CD4-positive, alpha-beta T cell treated with Interleukin-6 at 100 ng/mL for 8 hours (primary cell): ENCODE data around the gene HOMER1.
A peak's percentile ranks its signal among the peaks of the same experiment; 100 is the strongest.
"Not testable (repeated sequence)": the region's sequence is repeated elsewhere in the genome, so short reads cannot be mapped to it uniquely, and the experiment has no call there.

ENCODE experiments used
- DNase-seq: peaks from one replicate; pipeline ENCODE4 v3.0.0-alpha.2; 2020; ENCODE audit warnings: mixed read lengths, low spot score

HOMER1 gene

DNA sequence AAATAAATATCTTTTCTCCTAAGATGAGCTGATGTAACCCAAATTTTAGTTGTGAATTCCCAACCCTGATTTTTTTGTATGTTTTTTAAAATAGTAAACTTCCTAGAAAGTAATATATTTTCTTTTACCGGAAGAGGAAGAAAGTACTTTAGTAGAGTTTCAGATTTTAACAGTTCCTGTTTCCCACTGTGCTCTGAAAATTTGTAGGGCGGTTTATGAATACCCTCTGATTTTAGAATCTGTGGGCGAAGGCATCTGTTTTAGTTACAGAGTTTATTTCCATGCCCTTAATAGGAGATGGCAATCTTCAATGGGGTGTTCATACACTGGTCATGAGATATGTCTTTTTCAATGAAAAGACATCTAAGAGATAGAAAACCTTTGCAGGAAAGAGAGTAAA, 3.7 kb upstream of the HOMER1 start:
- no peak for DNase-seq

DNA sequence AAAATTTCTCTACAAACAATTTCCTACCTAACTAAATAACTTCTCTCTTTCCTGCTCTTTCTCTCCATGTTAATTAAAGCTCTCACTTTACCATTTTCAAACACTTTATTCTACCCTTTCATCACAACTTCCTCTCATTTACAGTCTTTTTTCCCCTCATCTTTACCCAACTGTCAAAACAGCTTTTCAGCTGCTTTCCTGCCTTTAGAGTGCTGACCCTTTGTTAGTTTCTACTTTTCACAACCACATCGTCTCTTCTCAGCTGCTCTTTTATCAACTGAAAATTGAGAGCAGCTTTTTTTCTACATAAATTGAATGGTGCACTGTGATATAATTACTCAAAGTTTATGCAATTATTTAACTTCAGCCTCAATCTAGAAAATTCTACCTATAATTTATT, 3.1 kb upstream of the HOMER1 start:
- DNase-seq, result no peak

DNA sequence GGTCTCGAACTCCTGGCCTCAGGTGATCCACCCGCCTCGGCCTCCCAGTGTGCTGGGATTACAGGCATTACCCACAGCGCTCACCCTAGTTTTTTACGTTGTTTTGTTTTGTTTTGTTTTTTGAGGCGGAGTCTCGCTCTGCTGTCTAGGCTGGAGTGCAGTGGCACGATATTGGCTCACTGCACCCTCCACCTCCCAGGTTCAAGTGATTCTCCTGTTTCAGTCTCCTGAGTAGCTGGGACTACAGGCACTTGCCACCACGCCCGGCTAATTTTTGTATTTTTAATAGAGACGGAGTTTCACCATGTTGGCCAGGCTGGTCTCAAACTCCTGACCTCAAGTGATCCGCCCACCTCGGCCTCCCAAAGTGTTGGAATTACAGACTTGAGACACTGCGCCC, 2.4 kb upstream of the HOMER1 start:
- DNase-seq, result not testable (repeated sequence)

DNA sequence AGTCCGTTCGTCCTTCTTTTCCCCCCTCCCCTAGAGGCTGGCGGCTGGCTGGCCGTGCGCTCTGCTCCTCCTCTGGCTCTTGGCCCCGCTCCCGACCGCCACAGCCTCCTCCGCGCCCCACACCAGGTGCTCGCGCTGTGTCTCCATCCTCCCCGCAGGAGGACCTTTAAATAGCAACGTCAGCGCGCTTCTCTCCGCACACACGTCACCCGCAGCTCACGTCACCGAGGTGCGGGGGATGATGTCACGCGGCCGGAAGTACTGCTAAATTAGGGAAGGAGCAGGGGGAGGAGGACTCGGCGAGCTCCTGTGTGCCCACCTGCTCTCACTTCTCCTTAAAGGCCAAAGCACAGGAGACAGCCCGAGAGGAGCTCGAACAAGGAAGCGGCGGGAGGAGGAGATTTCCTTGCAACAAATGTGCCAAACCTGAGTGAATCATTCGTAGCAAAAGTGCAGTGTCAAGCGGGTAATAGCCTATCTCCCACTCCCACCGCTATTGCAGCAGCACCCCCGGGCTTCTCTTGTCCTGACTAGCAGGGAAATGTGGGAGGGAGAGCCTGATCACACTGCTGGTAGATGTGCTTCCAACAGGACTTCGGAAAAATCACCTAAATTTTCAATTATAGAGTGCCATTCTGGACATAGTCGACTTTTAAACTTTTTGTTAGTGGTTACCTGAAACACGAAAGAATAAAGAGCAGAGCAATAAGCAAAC, 614 bp upstream of the HOMER1 start:
- peak; percentile 87 for DNase-seq

DNA sequence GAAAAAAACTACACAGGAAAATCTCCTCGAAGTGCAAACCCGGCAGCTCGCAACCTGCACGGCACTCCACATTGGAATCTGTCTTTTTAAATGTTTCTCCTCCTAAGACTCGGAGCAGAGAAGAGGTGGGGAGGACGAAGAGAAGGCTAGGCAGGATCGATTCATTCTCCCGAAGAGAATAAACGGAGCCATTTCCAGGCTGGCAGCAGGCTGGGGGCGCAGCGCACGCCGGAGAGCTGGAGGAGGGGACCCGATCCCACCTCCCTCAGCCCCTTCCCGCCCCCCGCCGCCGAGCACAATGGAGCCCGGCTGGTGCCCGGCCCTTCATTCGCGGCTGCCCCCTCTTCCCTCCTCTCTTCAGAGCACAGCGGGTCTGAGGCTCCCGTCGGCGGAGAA, 628 bp downstream of the HOMER1 start:
- no peak for DNase-seq

DNA sequence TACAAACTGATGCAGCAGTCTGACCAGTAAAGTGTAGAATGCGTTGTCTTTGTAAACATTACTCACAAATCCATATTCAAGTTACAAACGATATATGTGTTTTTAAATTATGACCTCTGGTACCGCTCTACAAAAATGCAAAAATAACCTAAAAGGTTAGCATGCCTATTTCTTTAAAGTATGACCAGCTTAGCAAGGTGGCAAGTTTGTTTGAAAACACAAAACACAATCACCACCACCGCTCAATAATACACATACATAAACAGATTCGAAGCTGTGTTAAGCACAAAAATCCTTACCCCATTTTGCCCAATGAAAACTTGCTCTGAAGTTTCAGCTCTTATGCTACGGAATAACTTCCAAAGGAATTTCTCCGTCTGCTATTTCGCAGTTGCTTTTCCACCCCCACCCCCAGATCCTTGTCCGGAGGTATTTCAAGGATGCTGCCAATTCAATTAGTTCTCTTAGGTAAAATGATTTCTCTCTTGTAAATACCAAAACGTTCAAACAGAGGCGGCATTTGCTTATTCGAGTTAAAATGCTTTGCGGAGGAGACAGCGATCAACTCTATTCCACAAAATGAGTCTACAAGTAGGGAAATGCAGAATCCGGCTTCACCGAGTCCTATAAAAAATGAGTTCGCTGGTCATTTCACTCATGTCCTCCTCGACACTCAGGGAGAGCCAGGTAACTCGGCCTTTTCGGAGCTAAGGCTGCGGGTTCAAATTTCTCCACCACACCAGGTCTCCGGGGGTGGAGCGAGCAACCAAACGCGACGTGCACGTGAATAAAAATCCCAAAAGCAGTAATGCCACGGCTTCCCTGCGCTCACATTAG, 1.2 kb downstream of the HOMER1 start:
- no peak for DNase-seq

DNA sequence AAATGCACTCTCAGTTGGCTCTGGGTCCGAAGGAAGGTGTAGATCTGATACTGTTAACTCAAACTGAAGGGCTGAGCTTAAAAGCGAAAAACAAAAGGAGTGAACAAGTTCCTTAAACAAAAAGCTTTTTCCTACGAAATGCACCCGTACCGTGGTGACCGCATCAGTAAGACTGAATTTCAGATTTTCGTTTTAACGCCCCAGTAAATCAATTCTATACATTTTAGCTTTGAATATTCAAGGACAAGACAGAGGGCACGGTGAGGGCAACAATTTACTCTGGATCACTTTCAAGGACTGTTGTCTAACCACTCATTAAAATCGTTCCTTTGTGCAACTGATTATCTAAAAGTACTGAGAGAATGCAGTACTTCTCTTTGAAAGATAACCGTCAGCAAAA, 1.9 kb downstream of the HOMER1 start:
- DNase-seq, result no peak

DNA sequence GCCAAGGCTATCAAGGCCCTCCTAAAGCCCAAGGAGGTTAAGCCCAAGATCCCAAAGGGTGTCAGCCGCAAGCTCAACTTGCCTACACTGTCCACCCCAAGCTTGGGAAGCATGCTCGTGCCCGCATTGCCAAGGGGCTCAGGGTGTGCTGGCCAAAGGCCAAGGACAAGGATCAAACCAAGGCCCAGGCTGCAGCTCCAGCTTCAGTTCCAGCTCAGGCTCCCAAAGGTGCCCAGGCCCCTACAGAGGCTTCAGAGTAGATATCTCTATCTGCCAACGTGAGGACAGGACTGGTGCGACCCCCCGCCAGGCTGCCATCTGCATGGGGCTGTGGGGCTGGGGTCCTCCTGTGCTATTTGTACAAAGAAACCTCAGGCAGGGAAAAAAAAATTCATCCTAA, 3.3 kb downstream of the HOMER1 start:
- DNase-seq, result no peak

DNA sequence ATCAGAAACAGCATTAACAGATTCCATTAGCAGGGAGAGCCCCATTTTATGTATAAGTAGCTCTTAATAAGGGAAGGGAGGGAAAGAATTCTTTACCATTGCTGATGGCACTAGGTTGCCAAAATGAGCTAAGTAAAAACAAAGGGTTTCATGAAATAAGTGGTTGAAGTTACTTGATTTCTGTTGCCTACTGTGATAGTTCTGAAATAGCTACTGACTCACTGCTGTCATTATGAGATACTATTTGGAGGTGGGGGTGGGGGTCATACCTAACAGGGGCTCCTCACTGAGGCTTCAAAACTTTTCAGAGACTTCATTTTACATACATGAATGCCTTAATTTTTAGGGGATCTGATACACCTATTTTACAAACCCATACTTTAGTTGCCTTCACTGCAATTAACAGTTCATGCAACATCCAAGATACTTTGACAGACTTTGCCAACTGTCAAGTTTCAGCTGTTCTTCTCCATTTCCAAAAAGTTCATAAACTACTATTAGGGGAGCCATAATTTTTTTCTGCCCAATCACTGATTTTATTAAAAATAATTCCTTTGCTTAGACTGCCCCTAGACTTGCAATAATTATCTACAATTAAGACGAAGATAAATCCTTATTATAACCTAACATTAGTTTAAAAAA, 4.6 kb downstream of the HOMER1 start:
- DNase-seq, result no peak

DNA sequence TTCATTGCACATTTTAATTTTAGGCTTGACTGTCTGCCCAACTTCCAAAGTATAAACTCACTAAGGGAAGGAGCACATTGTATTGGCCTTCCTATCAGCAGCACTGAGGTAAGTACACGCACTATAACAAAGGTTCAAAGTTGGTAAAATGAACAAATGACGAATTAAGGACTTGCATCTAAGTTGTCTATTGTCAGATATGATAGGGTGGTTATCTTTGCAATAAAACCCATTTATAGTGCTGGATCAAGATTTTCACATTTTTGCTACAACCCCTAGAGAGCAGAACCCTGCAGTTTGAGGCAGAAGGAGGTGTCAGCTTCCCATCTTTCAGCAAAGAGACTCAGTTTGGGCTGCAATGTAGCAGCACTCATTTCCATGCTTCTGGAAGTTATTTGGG, 5.1 kb downstream of the HOMER1 start:
- no peak for DNase-seq

DNA sequence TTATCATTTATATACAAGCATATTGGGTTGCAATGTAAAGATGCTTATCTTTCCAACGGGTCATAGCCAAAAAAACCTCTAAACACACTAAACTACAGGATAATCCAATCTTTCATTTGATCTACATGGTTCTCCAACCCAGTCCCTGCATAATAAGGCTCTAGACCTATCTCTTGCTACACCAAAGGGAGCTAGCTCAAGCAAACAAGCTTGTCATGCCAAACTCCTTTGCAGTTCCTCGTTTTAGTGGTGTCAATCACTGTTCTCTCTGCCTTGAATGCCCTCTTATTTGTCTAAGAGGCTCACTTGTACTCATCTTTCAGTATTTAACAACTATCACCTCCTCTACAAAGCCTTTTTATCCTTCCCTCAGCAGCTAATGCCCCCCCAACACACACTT, 5.6 kb downstream of the HOMER1 start:
- no peak for DNase-seq

DNA sequence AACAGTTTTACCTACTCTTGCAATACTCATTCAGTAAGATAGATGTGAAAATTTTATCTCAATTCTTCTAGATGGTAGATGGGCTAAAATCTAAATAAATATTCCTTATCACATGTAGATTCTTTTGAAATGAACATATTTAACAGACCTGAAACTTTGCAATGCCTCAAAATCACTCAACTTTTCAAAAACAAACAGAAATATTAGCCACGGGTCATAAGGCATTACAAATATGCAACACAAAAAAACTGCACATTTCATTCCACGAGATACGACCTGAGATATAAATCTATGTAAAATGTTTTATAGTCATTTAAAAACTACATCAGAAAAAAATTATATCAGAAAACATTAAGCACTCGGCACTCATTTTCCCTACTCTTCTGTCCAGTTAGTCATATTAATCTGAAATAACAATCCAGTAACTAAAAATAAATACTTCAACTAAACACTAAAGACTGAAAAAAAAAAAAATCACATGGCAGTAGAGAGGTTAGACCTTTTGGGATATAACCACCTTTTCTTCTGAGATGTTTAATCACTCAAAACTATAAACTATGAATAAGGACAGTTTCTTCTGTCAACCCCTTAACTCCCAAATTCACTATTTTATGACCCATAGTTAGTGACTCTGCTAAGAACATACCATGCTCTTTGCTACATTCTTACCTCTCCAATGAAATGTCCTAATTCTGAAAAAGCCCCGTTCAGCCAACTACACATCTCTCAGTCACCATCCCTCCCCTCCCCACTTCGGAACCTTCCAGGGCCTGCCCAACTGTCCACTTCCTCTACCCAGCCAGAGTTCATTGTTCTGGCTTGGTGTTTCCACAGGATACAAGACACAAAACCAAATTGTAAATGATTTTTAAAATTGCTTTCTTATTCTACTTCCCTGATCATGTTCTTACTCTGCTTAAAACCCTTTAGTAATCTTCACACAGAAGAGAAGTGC, 6.4 kb downstream of the HOMER1 start:
- DNase-seq, result no peak

DNA sequence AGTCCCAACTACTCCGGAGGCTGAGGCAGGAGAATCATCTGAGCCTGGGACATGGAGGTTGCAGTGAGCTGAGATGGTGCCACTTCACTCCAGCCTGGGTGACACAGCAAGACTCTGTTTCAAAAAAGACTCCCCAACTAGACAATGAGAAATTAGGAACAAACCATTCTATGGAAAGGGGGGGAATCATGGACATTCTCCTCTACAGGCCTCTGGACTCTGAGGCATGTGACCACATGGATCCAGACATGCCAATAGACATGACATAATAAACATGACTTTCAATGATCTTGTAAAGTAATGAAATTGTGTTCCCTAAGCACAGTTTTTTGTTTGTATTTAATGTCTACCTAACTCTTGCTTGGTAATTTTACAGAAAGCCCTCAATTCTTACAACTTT, 8.8 kb downstream of the HOMER1 start:
- no peak for DNase-seq

DNA sequence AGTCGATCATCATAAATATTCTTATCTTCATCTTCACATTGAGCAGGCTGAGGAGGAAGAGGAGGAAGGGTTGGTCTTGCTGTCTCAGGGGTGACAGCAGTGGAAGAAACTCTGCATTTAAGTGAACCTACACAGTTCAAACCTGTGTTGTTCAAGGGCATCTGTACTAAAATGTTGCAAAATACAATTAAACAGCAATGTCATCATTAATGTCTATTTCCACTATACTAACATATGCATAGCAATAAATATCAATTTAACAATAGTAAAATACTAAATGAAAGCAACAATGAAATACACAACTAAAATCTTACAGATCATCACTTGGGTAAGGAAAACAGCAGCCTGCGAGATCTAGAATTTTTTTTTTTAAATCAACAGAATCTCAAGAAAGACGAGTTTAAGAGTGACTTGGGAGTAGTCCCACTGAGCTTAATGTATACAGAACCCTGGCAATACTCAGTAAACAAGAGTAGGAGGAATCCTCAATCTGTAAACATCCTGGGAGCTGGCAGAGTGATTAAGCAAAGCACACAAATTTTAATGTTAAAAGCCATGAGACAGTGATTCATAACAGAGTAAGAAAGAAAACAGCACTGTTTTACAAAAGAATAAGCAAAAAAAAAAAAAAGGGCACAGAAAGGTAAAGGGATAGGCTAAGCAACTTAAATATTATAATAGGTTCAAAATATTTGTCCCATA, 10.0 kb downstream of the HOMER1 start:
- DNase-seq, result no peak

DNA sequence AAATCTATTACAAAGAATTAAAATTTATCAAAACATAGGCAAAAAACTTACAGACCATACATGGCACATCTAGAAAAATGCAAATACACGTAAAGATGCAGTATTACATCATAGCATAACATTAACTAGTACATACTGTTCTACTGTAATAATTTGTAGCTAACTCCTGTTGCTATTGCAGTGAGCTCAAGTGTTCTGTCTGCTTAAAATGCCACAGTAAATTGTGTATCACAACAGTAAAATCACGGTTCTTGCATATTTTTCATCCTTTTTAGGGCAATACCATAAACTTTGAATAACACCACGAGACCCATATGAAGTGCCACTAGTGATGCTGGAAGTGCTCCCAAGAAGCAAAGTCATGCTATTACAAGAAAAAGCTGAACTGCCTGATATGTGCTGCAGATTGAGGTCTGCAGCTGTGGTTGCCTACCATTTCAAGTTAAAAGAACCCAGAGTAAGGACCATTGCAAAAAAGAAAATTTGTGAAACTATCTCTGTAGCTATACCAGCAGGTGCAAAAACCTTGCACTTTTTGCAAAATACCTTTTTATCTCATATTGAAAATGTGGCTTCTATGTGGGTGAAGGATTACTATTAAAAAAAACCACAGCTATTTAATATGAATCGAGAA, 14.2 kb downstream of the HOMER1 start:
- DNase-seq, result no peak

DNA sequence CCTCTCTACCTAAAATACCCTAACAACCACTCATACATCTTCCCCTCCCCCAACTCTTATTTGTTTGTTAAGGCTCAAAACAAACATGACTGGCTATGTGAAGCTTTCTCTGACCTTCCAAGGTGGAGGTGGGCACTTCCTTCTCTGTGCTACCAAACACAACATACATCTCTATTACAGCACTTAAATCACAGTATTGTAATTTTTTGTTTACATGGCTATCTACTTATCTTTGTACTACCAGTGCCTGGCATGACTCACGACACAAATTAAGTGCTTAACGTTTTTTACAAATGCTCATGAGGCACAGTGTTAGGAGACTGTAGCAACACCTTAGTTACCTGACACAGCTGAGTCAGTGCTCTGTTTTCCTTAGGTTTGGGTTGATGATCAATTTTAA, 18.6 kb downstream of the HOMER1 start:
- DNase-seq, result no peak

DNA sequence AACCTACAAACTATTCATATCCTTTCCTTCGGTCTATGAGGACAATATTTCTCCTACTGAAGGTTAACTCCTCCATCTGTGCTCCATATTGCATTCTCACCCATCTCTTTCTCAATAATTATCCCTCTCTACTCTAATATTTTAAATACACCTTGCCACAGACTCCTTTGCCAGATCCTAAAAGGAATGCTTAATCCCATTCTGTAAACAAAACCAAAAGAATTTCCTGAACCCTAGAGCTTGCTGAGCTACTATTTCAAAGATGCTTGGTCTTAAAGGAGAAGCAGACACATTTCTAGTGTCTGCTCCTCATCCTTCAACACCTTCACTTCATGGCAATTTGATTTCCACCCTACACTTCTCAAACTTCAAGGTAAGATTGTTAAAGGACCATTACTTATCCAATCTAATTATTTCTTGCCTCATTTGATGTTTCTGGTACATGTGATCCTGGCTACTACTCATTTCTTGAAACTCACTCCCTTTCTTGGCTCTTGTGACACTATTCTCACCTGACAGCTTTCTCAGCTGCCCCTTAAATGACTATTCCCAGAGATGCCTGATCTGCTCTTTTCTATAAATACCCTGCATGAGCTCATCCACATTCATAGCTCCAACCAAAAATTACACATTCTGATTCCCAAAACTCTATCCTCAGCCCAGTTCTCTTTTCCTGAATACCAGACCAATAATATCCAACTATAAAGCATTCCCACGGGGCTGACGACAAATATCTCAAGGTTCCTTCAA, 20.2 kb downstream of the HOMER1 start:
- DNase-seq, result no peak

DNA sequence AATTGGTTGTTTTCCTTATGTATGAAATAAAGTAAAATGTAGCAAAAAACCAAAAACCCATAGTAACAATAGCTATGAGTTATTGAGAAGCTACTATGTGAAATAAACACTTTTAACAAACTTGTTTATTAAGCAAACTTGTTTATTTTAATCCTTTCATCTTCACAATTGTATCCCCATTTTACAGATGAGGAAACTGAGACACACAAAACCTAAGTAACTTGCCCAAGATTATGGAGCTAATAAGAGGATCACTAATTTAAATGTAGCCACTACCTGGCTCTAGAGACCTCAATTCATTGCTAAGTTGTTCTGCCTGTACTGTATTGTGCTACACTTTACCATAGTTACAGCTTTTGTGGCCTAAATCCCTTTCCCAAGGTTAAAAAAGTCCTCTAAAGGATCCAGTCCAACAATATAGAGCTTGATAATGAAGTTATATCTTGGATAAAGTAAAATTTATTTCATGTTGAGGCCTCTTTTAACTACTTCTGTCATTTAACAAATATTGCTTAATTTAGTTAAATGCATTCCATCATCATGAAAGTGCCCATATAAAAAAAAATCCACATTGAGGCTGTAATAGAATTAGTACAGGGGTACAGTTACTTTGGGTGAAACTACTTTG, 22.1 kb downstream of the HOMER1 start:
- no peak for DNase-seq

DNA sequence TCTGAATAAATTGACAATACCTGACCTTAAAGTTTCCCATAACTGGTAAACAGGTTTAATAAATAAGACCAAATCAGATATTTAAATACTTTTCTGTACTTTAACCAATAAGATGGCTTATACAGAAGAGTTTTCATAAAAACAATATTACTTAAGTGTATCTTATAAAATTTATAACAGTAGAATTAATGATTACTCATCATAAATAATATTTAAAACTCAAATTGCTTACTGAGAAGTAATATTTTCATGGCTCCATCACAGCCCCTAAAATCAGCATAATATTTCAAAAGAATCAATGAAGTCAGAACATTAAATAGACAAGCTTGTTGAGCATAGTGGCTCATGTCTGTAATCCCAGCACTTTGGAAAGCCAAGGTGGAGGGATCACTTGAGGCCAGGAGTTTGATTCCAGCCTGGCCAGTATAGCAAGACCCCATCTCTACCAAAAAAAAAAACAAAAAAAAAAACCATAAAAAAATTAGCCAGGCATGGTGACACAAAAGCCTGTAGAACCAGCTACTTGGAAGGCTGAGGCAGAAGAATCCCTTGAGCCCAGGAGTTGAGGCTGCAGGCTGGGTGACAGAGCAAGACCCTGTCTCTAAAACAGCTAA, 23.5 kb downstream of the HOMER1 start:
- DNase-seq, result no peak
